SK-N-SH (cell line): ENCODE data around the gene VDAC1. TPM values are rescaled to one million over a fixed set of nuclear protein-coding genes. Genes with fewer than 3 reads are reported as not detected.

Experiments
- CTCF ChIA-PET: fragments of 300-600, 350-600 bp; formaldehyde crosslinking; extraction: SDS; loops from one replicate; lab custom pipeline; 2021; lab: Yijun Ruan, JAX
- POLR2A ChIA-PET: fragments of 350-600 bp; sonication (Branson Sonifier 250); formaldehyde crosslinking; extraction: SDS; loops from one replicate; lab custom pipeline; 2020; ENCODE audit warnings: antibody characterized with exemption, inconsistent platforms; lab: Yijun Ruan, JAX
- DNase-seq: peaks from one replicate; pipeline ENCODE4 v3.0.0; 2012
- H2AFZ ChIP-seq: fragments of 200-600 bp; sonication (generic); 2 replicates; pipeline ENCODE4 v1.8.1; 2016; ENCODE audit warnings: antibody characterized with exemption, mild to moderate bottlenecking, low read depth
- H3F3A ChIP-seq: fragments of 200-600 bp; sonication (generic); replicated peaks from 2 replicates; pipeline ENCODE3; 2016; ENCODE audit warnings: antibody characterized with exemption, mild to moderate bottlenecking; ENCODE audit not compliant: insufficient read depth
- H3K27ac ChIP-seq, 2 experiments: fragments of 200-500 bp in 1 of 2; fragments of 200-600 bp in 1 of 2; sonication (Bioruptor generic) in 1 of 2; sonication (generic), shearing (Covaris generic) in 1 of 2; 2 replicates each; pipeline versions ENCODE4 v1.5.1 to v1.6.1; 2014 to 2016; ENCODE audit warnings: low read depth in 2 of 2, inconsistent platforms in 1 of 2, low read length in 1 of 2, mild to moderate bottlenecking in 1 of 2, mixed read lengths in 1 of 2
- H3K27me3 ChIP-seq: fragments of 200-600 bp; sonication (generic), shearing (Covaris generic); 2 replicates; pipeline ENCODE4 v1.6.1; 2016; ENCODE audit warnings: mixed run types; ENCODE audit not compliant: insufficient read depth
- H3K36me3 ChIP-seq, 2 experiments: fragments of 200-500 bp in 1 of 2; fragments of 200-600 bp in 1 of 2; sonication (Bioruptor generic) in 1 of 2; sonication (generic) in 1 of 2; replicated peaks in 1 of 2; 2 replicates each; pipeline versions ENCODE3 to v1.5.1; 2014 to 2016; ENCODE audit warnings: low read length in 1 of 2, mild to moderate bottlenecking in 1 of 2; ENCODE audit not compliant: insufficient read depth in 2 of 2, control insufficient read depth in 1 of 2
- H3K4me1 ChIP-seq, 2 experiments: fragments of 200-500 bp in 1 of 2; fragments of 200-600 bp in 1 of 2; sonication (Bioruptor generic) in 1 of 2; sonication (generic), shearing (Covaris generic) in 1 of 2; 2 replicates each; pipeline versions ENCODE4 v1.5.1 to v1.6.1; 2014 to 2016; ENCODE audit warnings: low read depth in 1 of 2, low read length in 1 of 2, mixed run types in 1 of 2; ENCODE audit not compliant: insufficient read depth in 2 of 2, control insufficient read depth in 1 of 2
- H3K4me2 ChIP-seq: fragments of 200-600 bp; sonication (generic), shearing (Covaris generic); 2 replicates; pipeline ENCODE4 v1.6.1; 2017; ENCODE audit warnings: mixed run types
- H3K4me3 ChIP-seq, 2 experiments: fragments of 200-500 bp in 1 of 2; fragments of 200-600 bp in 1 of 2; sonication (Bioruptor generic) in 1 of 2; sonication (generic), shearing (Covaris generic) in 1 of 2; 2 replicates each; pipeline versions ENCODE4 v1.5.1 to v1.8.1; 2014 to 2016; ENCODE audit warnings: low read depth in 2 of 2, inconsistent platforms in 1 of 2, low read length in 1 of 2, mild to moderate bottlenecking in 1 of 2, mixed read lengths in 1 of 2, moderate library complexity in 1 of 2
- H3K79me2 ChIP-seq: fragments of 200-600 bp; sonication (generic); 2 replicates; pipeline ENCODE4 v1.8.1; 2017; ENCODE audit warnings: mild to moderate bottlenecking; ENCODE audit not compliant: insufficient read depth
- H3K9ac ChIP-seq: fragments of 200-600 bp; sonication (generic); 2 replicates; pipeline ENCODE4 v1.6.1; 2017; ENCODE audit warnings: mixed run types
- H3K9me2 ChIP-seq: fragments of 200-600 bp; sonication (generic); 2 replicates; pipeline ENCODE4 v1.6.1; 2017; ENCODE audit warnings: mixed run types
- H3K9me3 ChIP-seq: fragments of 200-600 bp; sonication (generic); 2 replicates; pipeline ENCODE4 v1.6.1; 2017; ENCODE audit warnings: mixed run types, mild to moderate bottlenecking, moderate library complexity
- H4K20me1 ChIP-seq: fragments of 200-600 bp; sonication (generic); 2 replicates; pipeline ENCODE4 v1.6.1; 2017; ENCODE audit warnings: mild to moderate bottlenecking, mixed run types; ENCODE audit not compliant: insufficient read depth
- ELF1 ChIP-seq: IDR thresholded peaks from 2 replicates; pipeline ENCODE4 v1.4.0; 2012
- FOSL2 ChIP-seq: IDR thresholded peaks from 2 replicates; pipeline ENCODE4 v1.4.0; 2012; ENCODE audit warnings: low read depth, mild to moderate bottlenecking, moderate library complexity, borderline replicate concordance
- IRF3 ChIP-seq: fragments of 150-350 bp; IDR thresholded peaks from 2 replicates; pipeline ENCODE4 v1.6.1; 2016; ENCODE audit warnings: mild to moderate bottlenecking, low read depth, low read length
- JUND ChIP-seq: IDR thresholded peaks from 2 replicates; pipeline ENCODE4 v1.4.0; 2012
- NRF1 ChIP-seq: IDR thresholded peaks from 2 replicates; pipeline ENCODE4 v1.6.1; 2012; ENCODE audit warnings: low read depth, mild to moderate bottlenecking, low read length
- POLR2AphosphoS5 ChIP-seq: IDR thresholded peaks from 2 replicates; pipeline ENCODE4 v1.6.1; 2012; ENCODE audit warnings: low read depth, low read length
- RAD21 ChIP-seq: IDR thresholded peaks from 2 replicates; pipeline ENCODE4 v1.6.1; 2012; ENCODE audit warnings: mild to moderate bottlenecking, low read length
- RXRA ChIP-seq: IDR thresholded peaks from 2 replicates; pipeline ENCODE4 v1.4.0; 2012; ENCODE audit warnings: low read depth, mild to moderate bottlenecking, borderline replicate concordance
- TEAD4 ChIP-seq: IDR thresholded peaks from 2 replicates; pipeline ENCODE4 v1.4.0; 2012; ENCODE audit warnings: mild to moderate bottlenecking, borderline replicate concordance; ENCODE audit not compliant: insufficient read depth
- USF1 ChIP-seq: IDR thresholded peaks from 2 replicates; pipeline ENCODE4 v1.4.0; 2012; ENCODE audit warnings: low read depth, borderline replicate concordance
- WGBS: methylation state at CpG from one replicate; pipeline ENCODE4 v1.1.6; 2017; ENCODE audit warnings: low lambda C conversion rate; 5-methylcytosine and 5-hydroxymethylcytosine counted together
- polyA plus RNA-seq, 3 experiments: library from polyadenylated mRNA; depleted of rRNA; stranded (reverse); fragments of >200 nt; gene quantifications; 2 replicates each; pipeline ENCODE4 v1.2.3, GENCODE V29; 2012

VDAC1 gene
- polyA plus RNA-seq, 1 of the 3 experiments (the other 2 are of a cell fraction), result 166 TPM

GRCh38 chr5:133930061-133930812, 74.5 kb downstream of the VDAC1 start:
- no peak for DNase-seq
- H3K27ac ChIP-seq, result no peak overlapping the region
- no peaks in the 10 kb centered on the region for H3F3A ChIP-seq
- H3K4me3 ChIP-seq, result no peak overlapping the region
- ChIA-PET CTCF (interaction anchor here (0.7 to 1.6 kb wide), 4 partner anchors 14 to 1822 kb away, joined by 3 to 5 read pairs (median 4); no protein-coding TSS in a partner anchor), POLR2A (no interaction called here)
- H2AFZ ChIP-seq, result no peak overlapping the region
- no peaks in the 10 kb centered on the region for H3K36me3 ChIP-seq
- no peaks in the 10 kb centered on the region for H3K9me3 ChIP-seq
- no peaks in the 10 kb centered on the region for H3K27me3 ChIP-seq
- H3K79me2 ChIP-seq, result no peaks in the 10 kb centered on the region
- TF ChIP-seq FOSL2 (no peak), ELF1 (no peak), POLR2AphosphoS5 (no peak), NRF1 (no peak), JUND (no peak), RXRA (no peak)
- no peaks in the 10 kb centered on the region for H3K9me2 ChIP-seq
- no peak overlapping the region for H3K4me2 ChIP-seq
- no peaks in the 10 kb centered on the region for H4K20me1 ChIP-seq
- H3K4me1 ChIP-seq, result peaks cover 0 to 26% of the 10 kb centered on the region in 2 experiments; a peak in 2 of 4 replicates
- H3K9ac ChIP-seq, result no peak overlapping the region
- 89% methylated on average over 12 of the region's 16 CpGs for WGBS

- peaks cover 0 to 32% of the 10 kb centered on the region in 2 experiments; a peak in 2 of 4 replicates for H3K4me1 ChIP-seq
- H3K79me2 ChIP-seq, result no peaks in the 10 kb centered on the region
- TF ChIP-seq IRF3 (no peak), ELF1 (no peak), POLR2AphosphoS5 (no peak), TEAD4 (no peak), RAD21 (no peak), USF1 (no peak)
- TF ChIP-seq, all 33 proteins: peak for 0
- no peak overlapping the region for H3K27ac ChIP-seq
- no peak overlapping the region for H2AFZ ChIP-seq
- CTCF ChIA-PET, result interaction anchor here (1.0 kb wide), 1 partner anchor 60 kb away, joined by 6 read pairs; no protein-coding TSS in a partner anchor
- 53% methylated on average over 5 of the region's 9 CpGs for WGBS
- no peak overlapping the region for H3K9ac ChIP-seq
- H4K20me1 ChIP-seq, result no peaks in the 10 kb centered on the region
- H3F3A ChIP-seq, result no peaks in the 10 kb centered on the region
- no peaks in the 10 kb centered on the region for H3K36me3 ChIP-seq
- H3K9me2 ChIP-seq, result no peaks in the 10 kb centered on the region
- no peak for DNase-seq
- no peaks in the 10 kb centered on the region for H3K9me3 ChIP-seq
- POLR2A ChIA-PET, result no interaction called here
- no peaks in the 10 kb centered on the region; the same call in 1 of the 2 replicates for H3K27me3 ChIP-seq
- no peak overlapping the region for H3K4me3 ChIP-seq
- H3K4me2 ChIP-seq, result no peak overlapping the region
Measured at GRCh38 chr5:133928587-133929393, 76.0 kb downstream of the VDAC1 start.
